T-helper 9 cell (primary cell): ENCODE measurements around the gene RO60.
A peak's percentile ranks its signal among the peaks of the same experiment; 100 is the strongest.

Experiments
- DNase-seq: peaks from one replicate; pipeline ENCODE4 v3.0.0-alpha.2; 2020

Gene RO60

GRCh38 chr1:193062698-193063463 lies 3.5 kb downstream of the RO60 start:
- no peak for DNase-seq

- DNase-seq, result no peak
These were observed 6.5 kb downstream of the RO60 start for GRCh38 chr1:193065954-193066353.

DNA sequence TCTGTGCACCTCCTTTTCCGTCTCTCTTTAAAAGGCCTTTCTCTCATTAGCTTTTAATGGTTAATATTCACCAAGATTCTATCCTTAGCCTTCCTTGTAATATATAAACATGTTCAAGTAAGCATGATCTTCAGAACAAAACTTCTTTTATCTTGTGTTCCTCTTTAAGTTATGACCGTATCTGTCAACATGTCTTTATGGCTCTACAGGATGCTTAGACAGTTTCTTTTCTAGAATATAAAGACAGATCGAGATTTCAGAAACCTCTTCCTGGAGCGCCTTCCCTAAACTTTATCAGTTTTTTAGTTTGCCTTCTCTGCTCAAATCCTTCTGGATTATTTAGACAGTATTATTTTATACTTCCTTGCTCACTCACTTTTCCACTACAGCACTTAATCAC lies 7.2 kb downstream of the RO60 start:
- no peak for DNase-seq

- no peak for DNase-seq
These were observed 8.6 kb downstream of the RO60 start for GRCh38 chr1:193068013-193068412.

GRCh38 chr1:193069748-193070385 lies 10.5 kb downstream of the RO60 start:
- DNase-seq, result no peak

DNA sequence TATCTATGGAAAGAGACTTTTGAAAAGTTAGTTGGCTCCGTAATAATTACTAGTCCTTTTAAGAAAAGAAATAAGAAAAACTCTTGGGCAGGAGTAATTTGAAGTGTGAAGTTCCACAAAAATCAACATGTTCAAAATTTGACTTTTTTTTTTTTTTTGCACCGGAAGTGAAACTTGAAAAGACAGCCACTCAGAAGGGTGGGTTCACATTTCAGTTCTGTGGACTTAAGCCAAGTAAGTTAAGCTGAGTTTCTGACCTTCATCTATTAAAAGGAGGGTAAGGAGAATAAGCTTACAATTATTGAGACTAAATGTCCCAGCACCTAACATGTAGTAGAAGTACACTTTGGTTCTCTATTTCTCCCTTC lies 11.0 kb downstream of the RO60 start:
- DNase-seq, result no peak

DNA sequence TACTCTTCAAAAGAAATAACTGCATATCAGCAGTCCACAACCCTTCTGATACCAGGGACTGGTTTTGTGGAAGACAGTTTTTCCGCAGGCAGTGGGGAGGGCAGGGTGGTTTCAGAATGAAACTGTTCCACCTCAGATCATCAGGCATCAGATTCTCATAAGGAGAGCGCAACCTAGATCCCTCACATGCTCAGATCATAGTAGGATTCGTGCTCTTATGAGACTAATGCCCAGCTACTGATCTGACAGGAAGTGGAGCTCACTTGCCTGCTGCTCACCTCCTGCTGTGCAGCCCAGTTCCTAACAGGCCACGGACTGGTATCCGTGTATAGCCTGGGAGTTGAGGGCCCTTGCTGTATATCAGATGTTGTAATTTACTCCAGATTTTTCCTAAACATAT lies 11.5 kb downstream of the RO60 start:
- no peak for DNase-seq

- no peak for DNase-seq
These were observed 18.6 kb downstream of the RO60 start for GRCh38 chr1:193077991-193078390.

DNA sequence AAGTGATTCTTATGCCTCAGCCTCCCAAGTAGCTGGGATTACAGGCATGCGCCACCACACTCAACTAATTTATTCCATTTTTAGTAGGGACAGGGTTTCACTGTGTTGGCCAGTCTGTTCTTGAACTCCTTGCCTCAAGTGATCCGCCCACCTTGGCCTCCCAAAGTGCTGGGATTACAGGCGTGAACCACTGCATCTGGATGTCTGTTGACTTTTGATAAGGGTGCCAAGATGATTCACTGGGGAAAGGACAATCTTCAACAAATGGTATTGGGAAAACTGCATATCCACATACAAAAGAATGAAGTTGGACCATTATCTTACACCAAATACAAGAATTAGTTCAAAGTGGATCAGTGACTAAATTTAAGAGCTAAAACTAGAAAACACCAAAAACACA lies 19.8 kb downstream of the RO60 start:
- no peak for DNase-seq

GRCh38 chr1:193083365-193084088 lies 24.1 kb downstream of the RO60 start:
- DNase-seq, result no peak

GRCh38 chr1:193085263-193085662 lies 25.9 kb downstream of the RO60 start:
- no peak for DNase-seq

- DNase-seq, result no peak
These were observed 26.9 kb downstream of the RO60 start for GRCh38 chr1:193086342-193086741.

GRCh38 chr1:193087893-193088292 lies 28.5 kb downstream of the RO60 start:
- no peak for DNase-seq

DNA sequence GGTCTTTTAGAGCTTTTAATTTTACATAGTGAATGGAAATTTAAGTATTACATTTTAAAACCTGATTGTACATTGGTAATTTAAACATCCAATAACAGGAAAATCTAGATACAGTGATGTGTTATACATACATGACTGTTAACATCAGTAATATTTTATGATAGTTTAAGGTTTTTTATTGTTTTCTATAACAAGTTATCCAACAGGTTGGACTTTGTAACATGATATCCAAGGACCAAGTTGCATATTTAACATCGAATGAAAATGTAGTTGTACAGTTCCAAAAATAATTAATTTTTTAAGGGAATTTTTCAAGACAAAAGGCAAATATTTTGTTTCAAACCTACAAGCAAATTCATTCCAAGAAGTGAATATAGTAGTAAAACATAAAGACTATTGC lies 31.5 kb downstream of the RO60 start:
- DNase-seq, result no peak

- DNase-seq, result no peak
These were observed 34.7 kb downstream of the RO60 start for GRCh38 chr1:193094112-193094511.

DNA sequence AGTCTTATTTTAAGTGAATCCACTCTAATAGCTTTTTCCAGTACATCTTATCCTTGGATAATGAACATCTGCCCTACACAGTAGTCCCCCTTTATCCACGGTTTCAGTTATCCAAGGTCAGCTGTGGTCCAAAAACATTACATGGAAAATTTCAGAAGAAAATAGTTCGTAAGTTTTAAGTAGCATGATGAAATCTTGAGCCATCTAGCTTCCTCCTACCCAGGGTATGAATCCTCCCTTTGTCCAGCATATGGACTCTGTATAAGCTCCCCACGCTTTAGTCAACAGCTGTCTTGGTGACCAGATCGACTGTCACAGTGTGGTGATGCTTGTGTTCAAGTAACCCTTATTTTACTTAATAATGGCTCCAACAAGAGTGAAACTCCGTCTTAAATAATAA lies 43.2 kb downstream of the RO60 start:
- no peak for DNase-seq

DNA sequence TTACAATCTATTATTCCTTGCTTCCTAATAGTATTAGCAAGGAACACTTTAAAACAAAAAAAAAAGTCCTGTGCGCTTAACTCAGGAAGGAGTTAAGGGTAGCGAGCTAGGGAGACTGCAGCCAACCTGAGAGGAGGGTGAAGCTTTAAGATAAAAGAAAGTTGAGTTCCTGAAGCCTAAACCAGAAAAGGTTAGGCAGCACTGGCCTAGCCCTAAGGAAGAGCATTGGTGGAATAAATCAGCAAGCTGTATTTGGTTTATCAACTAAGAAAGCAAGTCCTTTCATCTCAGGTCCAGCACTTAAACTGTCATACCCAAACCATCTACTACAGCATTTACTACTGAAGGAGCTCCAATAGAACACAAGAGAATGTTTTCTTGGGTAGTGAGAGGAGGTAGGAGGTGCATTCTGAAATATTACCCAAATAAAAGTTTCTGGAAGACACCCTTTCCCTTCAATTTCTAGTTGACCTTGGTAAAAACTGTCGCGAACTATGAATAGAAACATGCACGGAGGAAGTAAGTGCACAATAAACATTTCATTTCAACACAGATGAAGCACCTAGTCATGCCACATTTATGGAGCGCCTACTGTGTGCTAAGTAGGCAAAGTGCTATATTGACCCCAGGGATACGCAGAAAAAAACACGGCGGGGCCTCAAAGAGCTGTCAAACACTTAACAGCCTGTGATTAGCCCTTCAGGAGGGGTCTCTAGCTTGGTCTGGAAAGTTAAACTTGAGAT lies 44.5 kb downstream of the RO60 start:
- DNase-seq, result no peak

- no peak for DNase-seq
These were observed 45.1 kb downstream of the RO60 start for GRCh38 chr1:193104502-193104906.

DNA sequence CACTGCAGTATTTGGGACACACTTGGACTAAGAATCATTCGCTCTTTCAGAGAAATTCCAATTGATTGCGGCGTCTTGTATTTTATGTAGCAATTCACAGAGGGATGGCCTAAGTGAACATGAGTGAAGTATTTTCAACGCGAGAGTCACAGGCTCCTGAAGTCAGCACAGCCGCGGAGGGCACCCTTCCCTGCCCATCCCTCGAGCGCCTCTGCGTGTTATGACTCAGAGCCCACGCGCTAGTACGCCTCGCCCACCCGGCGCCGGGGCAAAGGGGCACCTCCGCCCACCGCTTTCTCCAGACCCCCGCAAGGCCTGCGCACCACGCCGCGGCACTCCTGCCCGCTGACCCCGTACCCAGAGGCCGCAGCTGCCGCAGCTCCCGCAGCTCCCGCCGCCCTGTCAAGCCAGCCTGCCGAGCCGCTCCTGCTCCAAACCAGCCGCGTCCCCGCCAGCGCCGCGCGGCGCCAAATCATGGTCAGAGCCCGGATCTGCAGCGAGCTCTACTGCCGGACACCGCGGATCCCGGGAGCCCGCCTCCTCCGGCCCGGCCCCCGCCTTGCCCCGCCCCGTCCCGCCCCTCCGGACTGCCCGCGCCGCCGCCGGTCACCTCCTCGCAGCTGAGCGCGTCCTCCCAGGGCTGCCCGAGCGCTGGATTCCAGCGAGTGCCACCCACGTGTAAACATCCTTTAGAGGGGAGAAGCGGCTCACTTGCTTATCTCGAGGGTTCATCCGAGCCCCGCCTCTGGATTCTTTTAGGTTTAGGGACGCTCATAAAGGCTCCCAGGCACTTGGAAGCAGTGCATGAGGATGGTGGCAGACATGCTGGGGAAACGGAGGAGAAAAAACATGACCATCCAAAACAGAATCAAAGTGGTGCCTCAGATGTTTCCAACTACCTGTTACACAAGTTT lies 45.8 kb downstream of the RO60 start, which contains the start of gene GLRX2:
Gene GLRX2 (minus strand): TSS at position 508 of the 914 bp plus-strand sequence. CDS start 32 bp downstream, at position 476.
- peak; percentile 50 for DNase-seq

DNA sequence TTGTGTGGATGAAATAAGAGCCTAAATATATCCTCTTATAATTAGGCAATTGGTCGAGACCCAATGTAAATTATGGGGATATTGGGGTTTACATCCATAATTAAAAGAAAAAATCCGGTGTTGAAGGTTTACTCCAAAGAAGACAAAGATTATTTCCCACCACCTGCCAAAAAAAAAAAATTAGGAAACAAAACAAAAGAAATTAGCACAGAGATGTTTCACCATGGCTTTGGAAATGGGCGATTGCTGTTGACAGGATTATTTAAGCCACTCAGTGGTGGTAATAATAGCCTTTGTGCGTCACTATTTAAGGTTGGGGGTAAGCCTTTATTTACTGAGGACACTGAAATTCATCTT lies 46.4 kb downstream of the RO60 start:
- DNase-seq, result no peak

GRCh38 chr1:193108471-193108870 lies 49.1 kb downstream of the RO60 start:
- DNase-seq, result no peak
